Subcutaneous adipose tissue (tissue), 4 donors: ENCODE measurements around the gene PRKD3. TPM values are rescaled to one million over a fixed set of nuclear protein-coding genes. Genes with fewer than 3 reads are reported as not detected.

Experiments
- total RNA-seq, 4 donors: library from RNA; depleted of rRNA; stranded (reverse); fragments of >200 nt; gene quantifications; one replicate each; pipeline ENCODE4 v1.1.0, GENCODE V29; 2016
- TF ChIP-seq, protein P1 (sequence below): fragments of 450-650 bp; IDR thresholded peaks from one replicate; pipeline ENCODE4 v1.5.1; 2016; ENCODE audit warnings: low read depth, mild to moderate bottlenecking, control low read depth, antibody characterized with exemption, moderate library complexity

Gene PRKD3
- total RNA-seq, 4 donors from 2014 or later = 40.6 to 56.7 (median 43.6) TPM

DNA sequence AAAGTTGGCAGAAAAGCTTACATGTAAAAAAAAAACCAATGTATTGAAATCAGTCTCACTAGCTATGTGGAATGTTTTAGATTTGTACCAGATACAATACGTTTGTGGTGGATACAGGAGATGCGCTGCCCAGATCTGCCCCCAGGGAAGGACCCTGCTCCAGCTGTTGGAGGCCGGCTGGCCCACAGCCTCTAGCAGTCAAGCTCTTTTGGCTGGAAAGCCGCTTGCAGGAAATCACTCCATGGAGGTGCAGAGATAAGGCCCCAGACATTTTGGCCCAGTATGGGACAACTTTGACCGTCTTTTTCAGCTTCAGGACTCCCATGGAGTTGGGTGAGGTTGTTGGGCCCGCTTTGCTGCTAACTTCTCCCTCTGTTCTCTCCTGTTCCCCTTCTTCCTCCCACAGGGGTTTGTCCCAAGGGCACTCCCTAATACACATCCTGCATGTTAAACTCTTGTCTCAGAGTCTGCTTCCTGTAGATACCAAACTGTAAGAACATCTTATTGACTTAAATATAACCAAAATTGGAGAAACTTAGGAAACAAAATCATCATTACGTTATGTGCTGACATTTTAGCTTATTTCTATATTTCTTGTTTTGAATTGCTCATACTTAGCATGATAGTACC lies 18.1 kb upstream of the PRKD3 start:
- TF ChIP-seq, protein P1, sequence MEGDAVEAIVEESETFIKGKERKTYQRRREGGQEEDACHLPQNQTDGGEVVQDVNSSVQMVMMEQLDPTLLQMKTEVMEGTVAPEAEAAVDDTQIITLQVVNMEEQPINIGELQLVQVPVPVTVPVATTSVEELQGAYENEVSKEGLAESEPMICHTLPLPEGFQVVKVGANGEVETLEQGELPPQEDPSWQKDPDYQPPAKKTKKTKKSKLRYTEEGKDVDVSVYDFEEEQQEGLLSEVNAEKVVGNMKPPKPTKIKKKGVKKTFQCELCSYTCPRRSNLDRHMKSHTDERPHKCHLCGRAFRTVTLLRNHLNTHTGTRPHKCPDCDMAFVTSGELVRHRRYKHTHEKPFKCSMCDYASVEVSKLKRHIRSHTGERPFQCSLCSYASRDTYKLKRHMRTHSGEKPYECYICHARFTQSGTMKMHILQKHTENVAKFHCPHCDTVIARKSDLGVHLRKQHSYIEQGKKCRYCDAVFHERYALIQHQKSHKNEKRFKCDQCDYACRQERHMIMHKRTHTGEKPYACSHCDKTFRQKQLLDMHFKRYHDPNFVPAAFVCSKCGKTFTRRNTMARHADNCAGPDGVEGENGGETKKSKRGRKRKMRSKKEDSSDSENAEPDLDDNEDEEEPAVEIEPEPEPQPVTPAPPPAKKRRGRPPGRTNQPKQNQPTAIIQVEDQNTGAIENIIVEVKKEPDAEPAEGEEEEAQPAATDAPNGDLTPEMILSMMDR = no peak

DNA sequence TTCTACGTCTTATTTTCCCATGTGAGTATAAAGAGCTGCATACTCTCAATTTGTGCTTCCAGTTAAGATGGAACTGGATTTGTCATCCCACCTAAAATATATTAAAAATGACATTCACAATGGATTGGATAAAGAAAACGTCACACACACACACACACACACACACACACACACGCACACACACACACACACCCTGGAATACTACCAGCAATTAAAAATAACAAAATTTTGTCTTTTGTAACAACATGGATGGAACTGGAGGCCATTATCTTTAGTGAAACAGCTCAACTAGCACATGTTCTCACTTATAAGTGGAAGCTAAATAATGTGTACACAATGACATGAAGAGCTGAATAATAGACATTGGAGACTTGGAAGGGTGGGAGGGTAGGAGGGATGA lies 16.0 kb upstream of the PRKD3 start:
- TF ChIP-seq, protein P1 = no peak

DNA sequence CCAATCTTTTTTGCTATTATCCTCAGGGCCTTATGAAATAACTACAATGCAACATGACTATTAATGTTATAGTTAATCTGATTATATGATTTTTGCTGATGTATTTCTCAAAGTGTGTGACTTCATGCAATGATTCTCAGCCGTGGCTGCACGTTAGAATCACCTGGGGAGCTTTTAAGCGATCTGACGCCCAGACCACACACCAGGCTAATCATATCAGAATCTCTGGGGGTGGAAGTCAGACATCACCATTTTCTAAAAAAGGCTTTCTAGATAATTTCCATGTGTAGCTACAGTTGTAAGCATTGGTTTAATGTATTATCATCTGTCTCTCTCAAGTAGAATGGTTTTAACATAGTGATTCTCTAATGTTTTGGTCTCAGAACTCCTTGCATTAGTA lies 14.3 kb upstream of the PRKD3 start:
- TF ChIP-seq, protein P1 = no peak

DNA sequence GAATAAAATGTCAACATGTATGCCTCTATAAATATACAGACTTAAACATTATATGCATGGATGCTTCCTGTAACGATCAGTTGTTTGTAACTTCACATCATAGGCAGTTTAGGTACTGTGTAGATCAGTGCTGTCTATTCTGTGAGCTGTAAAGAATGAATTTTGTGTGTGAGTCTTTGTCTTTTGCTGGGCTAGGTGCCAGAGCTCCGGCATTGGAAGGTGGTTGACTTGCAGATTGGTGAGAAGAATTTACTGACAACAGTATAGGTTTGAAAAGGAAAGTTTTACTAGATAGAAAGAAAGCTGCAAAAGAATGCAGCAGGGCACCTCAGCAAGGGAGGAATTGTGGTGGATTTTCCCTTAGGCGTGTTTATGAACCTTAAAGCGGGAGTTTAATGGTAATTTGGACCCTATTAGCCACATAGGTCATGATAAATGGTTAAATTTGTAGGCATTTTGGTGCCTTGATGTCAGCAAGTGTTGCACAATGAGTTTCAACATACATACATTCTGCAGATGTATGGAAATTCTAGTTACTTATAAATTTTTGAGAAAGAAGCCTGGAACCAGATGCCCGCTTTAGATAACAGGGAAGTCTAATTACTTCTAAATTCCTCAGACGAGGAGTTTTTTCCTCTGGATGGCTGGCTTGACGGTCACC lies 13.1 kb upstream of the PRKD3 start:
- TF ChIP-seq, protein P1 = no peak

DNA sequence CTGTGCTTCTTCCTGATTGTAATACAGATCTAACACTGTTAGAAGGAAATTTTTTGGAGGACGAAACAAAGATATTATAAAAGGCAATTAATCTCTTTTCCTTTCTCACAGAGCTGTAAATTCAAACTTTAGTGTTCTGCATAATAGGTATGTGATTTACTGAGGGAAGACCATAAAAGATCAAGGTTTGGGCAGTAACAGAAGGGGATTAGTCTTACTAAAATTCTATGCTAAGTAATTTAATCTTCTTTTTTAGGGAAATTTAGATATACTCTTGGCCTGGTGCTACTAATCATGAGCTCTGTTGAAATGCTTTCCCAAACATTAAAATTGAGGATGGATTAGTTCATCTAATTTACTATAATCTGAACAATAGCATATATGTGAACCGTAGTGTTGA lies 11.0 kb upstream of the PRKD3 start:
- TF ChIP-seq, protein P1 = no peak

DNA sequence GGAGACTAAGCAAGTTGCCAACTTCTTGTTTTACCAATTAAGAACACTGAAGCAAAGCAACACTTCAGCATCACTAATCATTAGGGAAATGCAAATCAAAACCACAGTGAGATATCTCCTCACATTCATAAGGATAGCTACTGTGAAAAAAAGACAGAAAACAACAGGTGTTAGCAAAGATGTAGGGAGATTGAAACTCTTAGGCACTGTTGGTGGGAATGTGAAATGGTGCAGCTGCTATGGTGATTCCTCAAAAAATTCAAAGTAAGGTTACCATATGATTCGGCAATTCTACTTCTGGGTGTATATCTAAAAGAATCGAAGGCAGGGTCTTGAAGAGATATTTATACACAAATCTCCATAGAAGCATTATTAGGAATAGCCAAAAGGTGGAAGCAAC lies 8.6 kb upstream of the PRKD3 start:
- TF ChIP-seq, protein P1 = no peak

DNA sequence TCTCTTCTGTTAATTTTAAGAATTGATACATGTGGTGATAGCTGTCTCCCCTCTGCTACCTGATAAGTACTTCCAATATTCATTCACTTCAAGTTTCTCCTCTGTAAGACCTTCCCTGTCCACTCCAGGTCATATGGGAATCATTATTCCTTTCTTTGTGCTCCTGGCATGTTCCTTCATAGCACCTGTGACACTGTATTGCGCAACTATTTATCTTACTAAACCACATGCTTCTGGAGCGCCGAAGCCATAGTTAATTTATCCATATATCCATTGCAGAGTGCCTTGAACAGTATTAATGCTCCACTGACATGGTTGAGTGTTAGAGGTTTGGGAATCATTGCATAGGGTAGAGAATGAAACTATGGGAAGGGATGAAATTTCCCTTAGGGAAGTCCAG lies 7.9 kb upstream of the PRKD3 start:
- TF ChIP-seq, protein P1 = no peak
